Transverse colon (tissue), 4 donors: ENCODE results near the gene CAMK2B. TPM values are rescaled to one million over a fixed set of nuclear protein-coding genes. Genes with fewer than 3 reads are reported as not detected.

Experiments
- DNase-seq: peaks from one replicate; pipeline ENCODE4 v3.0.0-alpha.2; 2019
- H3K27ac ChIP-seq, 4 donors: fragments of 200-600 bp; sonication (generic); 2 replicates each; pipeline ENCODE4 v1.5.1; 2016 to 2018; ENCODE audit warnings: inconsistent platforms in 4 of 4
- H3K27me3 ChIP-seq: fragments of 200-600 bp; sonication (generic); 2 replicates; pipeline ENCODE4 v1.5.1; 2017; ENCODE audit warnings: inconsistent platforms
- H3K36me3 ChIP-seq, 4 donors: fragments of 200-600 bp; sonication (generic); 2 replicates each; pipeline ENCODE4 v1.5.1; 2017 to 2019; ENCODE audit warnings: inconsistent platforms in 4 of 4
- H3K4me1 ChIP-seq, 4 donors: fragments of 200-600 bp; sonication (generic); 2 replicates each; pipeline ENCODE4 v1.5.1; 2017 to 2020; ENCODE audit warnings: inconsistent platforms in 4 of 4
- H3K4me3 ChIP-seq, 4 donors: fragments of 200-600 bp; sonication (generic); 1 replicate in 1 of 4; 2 replicates in 3 of 4; pipeline versions ENCODE4 v1.5.1 to v1.6.1; 2017 to 2019; ENCODE audit warnings: inconsistent platforms in 4 of 4
- H3K9me3 ChIP-seq, 2 donors: fragments of 200-600 bp; sonication (generic); 2 replicates each; pipeline ENCODE4 v1.5.1; 2017 to 2019; ENCODE audit warnings: inconsistent platforms in 2 of 2
- CTCF ChIP-seq, 5 experiments: fragments of 200-600 bp in 3 of 5; fragments of 450-650 bp in 2 of 5; sonication (generic) in 3 of 5; IDR thresholded peaks; 1 replicate in 2 of 5; 2 replicates in 3 of 5; pipeline ENCODE4 v1.5.1; 2016 to 2017; ENCODE audit warnings: antibody characterized with exemption in 5 of 5, inconsistent platforms in 3 of 5, mild to moderate bottlenecking in 2 of 5, moderate library complexity in 1 of 5
- EP300 ChIP-seq: sonication (generic); formaldehyde crosslinking; IDR thresholded peaks from one replicate; pipeline ENCODE4 v1.6.1; 2017; ENCODE audit warnings: antibody characterized with exemption, low read depth
- POLR2A ChIP-seq: fragments of 450-650 bp; IDR thresholded peaks from one replicate; pipeline ENCODE4 v1.6.1; 2016; ENCODE audit warnings: antibody characterized with exemption, mild to moderate bottlenecking, moderate library complexity
- POLR2AphosphoS5 ChIP-seq, 3 donors: sonication (generic); formaldehyde crosslinking; IDR thresholded peaks; one replicate each; pipeline ENCODE4 v1.6.1; 2016; ENCODE audit warnings: antibody characterized with exemption in 3 of 3
- WGBS, 2 donors: methylation state at CpG; one replicate each; pipeline ENCODE4 v1.1.5; 2018; ENCODE audit warnings: low coverage in 1 of 2; 5-methylcytosine and 5-hydroxymethylcytosine counted together
- in situ Hi-C, 4 donors: fragments of 200-750 bp; cut with MboI; loops; one replicate each; pipeline versions ENCODE4 v1.15.0 to v1.15.1; 2017; ENCODE audit warnings: low sequenced_read_pairs in 3 of 4, low pct_ligation_motif_present in 1 of 4, low pct_unique_long_range_greater_than_20kb in 1 of 4
- intact Hi-C: fragments of 100-400 bp; cut with DNase I; formaldehyde crosslinking; loops from one replicate; pipeline ENCODE4 v1.15.1; 2023; ENCODE audit warnings: low total_unique reads
- total RNA-seq, 4 donors: library from RNA; depleted of rRNA; stranded (reverse); fragments of >200 nt; gene quantifications; one replicate each; pipeline ENCODE4 v1.1.0, GENCODE V29; 2016

Gene CAMK2B
- total RNA-seq, 4 donors from 2014 or later, result 0.16 to 2.8 (median 0.27) TPM; not detected in 1

- 50 to 63% methylated on average over 2 of the region's 2 CpGs for WGBS, 2 donors
- H3K27me3 ChIP-seq, result peaks cover 6% of the 10 kb centered on the region
- H3K9me3 ChIP-seq, result no peaks in the 10 kb centered on the region
- no peak for DNase-seq
- H3K4me1 ChIP-seq, result no peaks in the 10 kb centered on the region
- H3K27ac ChIP-seq, result no peak overlapping the region
- H3K4me3 ChIP-seq, result no peak overlapping the region
- no peak for TF ChIP-seq CTCF (IDR thresholded peaks at IDR 0.05)
- TF ChIP-seq POLR2A, result no peak
- no peak for TF ChIP-seq POLR2AphosphoS5 (IDR thresholded peaks at IDR 0.05)
- TF ChIP-seq EP300, result no peak
- in situ Hi-C loops (no loop called here), intact Hi-C loops (no loop called here)
- no peaks in the 10 kb centered on the region for H3K36me3 ChIP-seq
Observed at GRCh38 chr7:44353668-44354067, 28.3 kb upstream of the CAMK2B start.

- Histone ChIP-seq H3K9me3 (no peaks in the 10 kb centered on the region), H3K27me3 (peaks cover 11% of the 10 kb centered on the region), H3K27ac (no peak overlapping the region), H3K4me3 (no peak overlapping the region), H3K36me3 (no peaks in the 10 kb centered on the region), H3K4me1 (no peaks in the 10 kb centered on the region)
- DNase-seq, result no peak
- TF ChIP-seq POLR2AphosphoS5 (IDR thresholded peaks at IDR 0.05) (no peak), EP300 (no peak), POLR2A (no peak), CTCF (IDR thresholded peaks at IDR 0.05) (no peak)
- intact Hi-C loops, result no loop called here
- WGBS, 2 donors, result 76 to 100% methylated on average over 1 to 9 of the region's 9 CpGs
- in situ Hi-C loops, result no loop called here
Observed at GRCh38 chr7:44348851-44349781, 23.7 kb upstream of the CAMK2B start.

- intact Hi-C loops (no loop called here), in situ Hi-C loops (no loop called here)
- Histone ChIP-seq H3K4me1 (no peaks in the 10 kb centered on the region), H3K9me3 (no peaks in the 10 kb centered on the region), H3K27ac (no peak overlapping the region), H3K27me3 (peaks cover 7% of the 10 kb centered on the region), H3K36me3 (no peaks in the 10 kb centered on the region), H3K4me3 (no peak overlapping the region)
- 77% methylated on average over 2 of the region's 2 CpGs; no CpG with 5 or more reads in 1 of the 2 donors for WGBS, 2 donors
- no peak for TF ChIP-seq CTCF (IDR thresholded peaks at IDR 0.05)
- TF ChIP-seq POLR2AphosphoS5 (IDR thresholded peaks at IDR 0.05), result no peak
- no peak for TF ChIP-seq EP300
- TF ChIP-seq POLR2A, result no peak
- DNase-seq, result no peak
Observed at GRCh38 chr7:44348300-44348699, 22.9 kb upstream of the CAMK2B start.

GRCh38 chr7:44347546-44348114 lies 22.2 kb upstream of the CAMK2B start:
- H3K9me3 ChIP-seq, result no peaks in the 10 kb centered on the region
- no peak overlapping the region for H3K27ac ChIP-seq
- no peaks in the 10 kb centered on the region for H3K36me3 ChIP-seq
- no peak overlapping the region for H3K4me3 ChIP-seq
- in situ Hi-C loops, result no loop called here
- no peak for DNase-seq
- H3K4me1 ChIP-seq, result no peaks in the 10 kb centered on the region
- intact Hi-C loops, result no loop called here
- H3K27me3 ChIP-seq, result peaks cover 7% of the 10 kb centered on the region
- TF ChIP-seq POLR2AphosphoS5 (IDR thresholded peaks at IDR 0.05), result no peak
- no peak for TF ChIP-seq CTCF (IDR thresholded peaks at IDR 0.05)
- TF ChIP-seq EP300, result no peak
- no peak for TF ChIP-seq POLR2A
